H9 (cell line): ENCODE data around the gene SVIP. TPM values are rescaled to one million over a fixed set of nuclear protein-coding genes. Genes with fewer than 3 reads are reported as not detected.

Experiments
- DNase-seq: peaks from one replicate; pipeline ENCODE4 v3.0.0-alpha.2; 2017
- H2AFZ ChIP-seq: one replicate; pipeline ENCODE4 v1.6.1; 2013; ENCODE audit warnings: mild to moderate bottlenecking, low read length, control low read depth, moderate library complexity
- H2AK5ac ChIP-seq: 2 replicates; pipeline ENCODE4 v1.6.1; 2013; ENCODE audit warnings: low read length, control low read depth, mixed read lengths; ENCODE audit not compliant: insufficient read length
- H2BK120ac ChIP-seq: one replicate; pipeline ENCODE4 v1.6.1; 2013; ENCODE audit warnings: low read depth, mild to moderate bottlenecking, low read length, control low read depth, inconsistent platforms; ENCODE audit not compliant: poor library complexity, severe bottlenecking
- H2BK12ac ChIP-seq: 2 replicates; pipeline ENCODE4 v1.6.1; 2013; ENCODE audit warnings: low read length, control low read depth, mixed read lengths, low read depth; ENCODE audit not compliant: insufficient read length
- H2BK15ac ChIP-seq: 2 replicates; pipeline ENCODE4 v1.6.1; 2013; ENCODE audit warnings: low read depth, low read length, control low read depth
- H2BK20ac ChIP-seq: one replicate; pipeline ENCODE4 v1.6.1; 2013; ENCODE audit warnings: low read depth, mild to moderate bottlenecking, low read length, control low read depth, inconsistent platforms; ENCODE audit not compliant: poor library complexity, severe bottlenecking
- H2BK5ac ChIP-seq: 2 replicates; pipeline ENCODE4 v1.6.1; 2013; ENCODE audit warnings: low read length, control low read depth, mixed read lengths; ENCODE audit not compliant: insufficient read length
- H3K14ac ChIP-seq: 2 replicates; pipeline ENCODE4 v1.6.1; 2013; ENCODE audit warnings: low read length, control low read depth; ENCODE audit not compliant: insufficient read depth
- H3K18ac ChIP-seq: 2 replicates; pipeline ENCODE4 v1.6.1; 2013; ENCODE audit warnings: low read depth, mild to moderate bottlenecking, mixed read lengths, low read length, control low read depth; ENCODE audit not compliant: insufficient read length
- H3K23ac ChIP-seq: 2 replicates; pipeline ENCODE4 v1.6.1; 2013; ENCODE audit warnings: low read length, control low read depth, mixed read lengths, low read depth; ENCODE audit not compliant: insufficient read length
- H3K23me2 ChIP-seq: 2 replicates; pipeline ENCODE4 v1.6.1; 2013; ENCODE audit warnings: low read depth, mild to moderate bottlenecking, mixed read lengths, low read length, control low read depth; ENCODE audit not compliant: insufficient read length, poor library complexity, severe bottlenecking
- H3K27ac ChIP-seq: 2 replicates; pipeline ENCODE4 v1.5.1; 2013; ENCODE audit warnings: low read length, control low read depth, mixed read lengths, low read depth; ENCODE audit not compliant: insufficient read length
- H3K27me3 ChIP-seq: 2 replicates; pipeline ENCODE4 v1.6.1; 2013; ENCODE audit warnings: low read length, control low read depth, inconsistent platforms; ENCODE audit not compliant: insufficient read depth
- H3K4ac ChIP-seq: 2 replicates; pipeline ENCODE4 v1.6.1; 2013; ENCODE audit warnings: low read depth, mild to moderate bottlenecking, control low read depth, inconsistent platforms, low read length, moderate library complexity
- H3K4me1 ChIP-seq: 2 replicates; pipeline ENCODE4 v1.6.1; 2013; ENCODE audit warnings: low read length, control low read depth, inconsistent platforms; ENCODE audit not compliant: insufficient read depth
- H3K4me2 ChIP-seq: 2 replicates; pipeline ENCODE4 v1.6.1; 2013; ENCODE audit warnings: low read length, control low read depth, mixed read lengths; ENCODE audit not compliant: insufficient read length, insufficient read depth
- H3K56ac ChIP-seq: 2 replicates; pipeline ENCODE4 v1.6.1; 2013; ENCODE audit warnings: low read depth, mild to moderate bottlenecking, mixed read lengths, low read length, control low read depth; ENCODE audit not compliant: insufficient read length
- H3K79me1 ChIP-seq: 2 replicates; pipeline ENCODE4 v1.6.1; 2013; ENCODE audit warnings: low read depth, mild to moderate bottlenecking, moderate library complexity, low read length, control low read depth, inconsistent platforms; ENCODE audit not compliant: insufficient read depth, poor library complexity, severe bottlenecking
- H3K79me2 ChIP-seq: 2 replicates; pipeline ENCODE4 v1.6.1; 2013; ENCODE audit warnings: low read length, control low read depth, inconsistent platforms; ENCODE audit not compliant: insufficient read depth
- H3K9ac ChIP-seq: 2 replicates; pipeline ENCODE4 v1.6.1; 2013; ENCODE audit warnings: low read length, control low read depth, mixed read lengths; ENCODE audit not compliant: insufficient read length; ENCODE audit errors: extremely low read depth
- H3K9me3 ChIP-seq: one replicate; pipeline ENCODE4 v1.6.1; 2013; ENCODE audit warnings: low read depth, low read length, inconsistent platforms; ENCODE audit not compliant: control insufficient read depth
- H3T11ph ChIP-seq: one replicate; pipeline ENCODE4 v1.6.1; 2013; ENCODE audit warnings: mild to moderate bottlenecking, low read length, control low read depth, inconsistent platforms
- H4K20me1 ChIP-seq: one replicate; pipeline ENCODE4 v1.6.1; 2013; ENCODE audit not compliant: control insufficient read depth, insufficient read length, insufficient read depth
- H4K5ac ChIP-seq: 2 replicates; pipeline ENCODE4 v1.6.1; 2013; ENCODE audit warnings: low read depth, mild to moderate bottlenecking, mixed read lengths, low read length, control low read depth; ENCODE audit not compliant: insufficient read length
- H4K8ac ChIP-seq: replicated peaks from 2 replicates; pipeline ENCODE4 v1.6.1; 2013; ENCODE audit warnings: low read length, control low read depth, mixed read lengths, low read depth; ENCODE audit not compliant: insufficient read length
- H4K91ac ChIP-seq: 2 replicates; pipeline ENCODE4 v1.6.1; 2013; ENCODE audit warnings: low read depth, mild to moderate bottlenecking, moderate library complexity, mixed read lengths, low read length, control low read depth; ENCODE audit not compliant: insufficient read length
- H3K27ac Mint-ChIP-seq, 3 experiments: 2 replicates in 2 of 3; 3 replicates in 1 of 3; pipeline ENCODE4 v1.8.0; 2020 to 2021; ENCODE audit warnings: mixed read lengths in 3 of 3, mild to moderate bottlenecking in 1 of 3, moderate library complexity in 1 of 3
- H3K27me3 Mint-ChIP-seq: 2 replicates; pipeline ENCODE4 v1.8.0; 2021; ENCODE audit warnings: low read depth, mild to moderate bottlenecking, moderate library complexity, mixed read lengths
- H3K36me3 Mint-ChIP-seq, 3 experiments: 2 replicates in 2 of 3; 3 replicates in 1 of 3; pipeline ENCODE4 v1.8.0; 2020 to 2021; ENCODE audit warnings: low read depth in 3 of 3, mixed read lengths in 3 of 3; ENCODE audit not compliant: insufficient read depth in 1 of 3
- H3K4me1 Mint-ChIP-seq, 2 experiments: 2 replicates each; pipeline ENCODE4 v1.8.0; 2020; ENCODE audit warnings: mixed read lengths in 2 of 2
- H3K4me3 Mint-ChIP-seq, 2 experiments: 2 replicates in 1 of 2; 3 replicates in 1 of 2; pipeline ENCODE4 v1.8.0; 2020 to 2021; ENCODE audit warnings: mild to moderate bottlenecking in 2 of 2, mixed read lengths in 2 of 2, moderate library complexity in 1 of 2
- H3K9me3 Mint-ChIP-seq, 2 experiments: 2 replicates in 1 of 2; 3 replicates in 1 of 2; pipeline ENCODE4 v1.8.0; 2020; ENCODE audit warnings: mild to moderate bottlenecking in 2 of 2, mixed read lengths in 2 of 2, moderate library complexity in 1 of 2
- WGBS: extraction: QIAGEN DNeasy Blood & Tissue Kit; methylation state at CpG from one replicate; pipeline ENCODE4 v1.1.7; 2013; ENCODE audit warnings: missing lambda C conversion rate, low lambda C conversion rate, mixed read lengths; ENCODE audit not compliant: insufficient read length; ENCODE audit errors: extremely low coverage; 5-methylcytosine and 5-hydroxymethylcytosine counted together
- total RNA-seq: library from RNA; stranded (reverse); gene quantifications from 2 replicates; pipeline ENCODE4 v1.2.1, GENCODE V29; 2021
- TF ChIP-seq, protein P1 (sequence below): fragments of 200-600 bp; sonication (generic); conservative IDR thresholded peaks from 3 replicates; pipeline ENCODE4 v1.8.0; 2021; ENCODE audit warnings: antibody characterized with exemption, mild to moderate bottlenecking

Gene SVIP
- total RNA-seq, 1 experiment from 2014 or later, result 10.4 TPM

DNA sequence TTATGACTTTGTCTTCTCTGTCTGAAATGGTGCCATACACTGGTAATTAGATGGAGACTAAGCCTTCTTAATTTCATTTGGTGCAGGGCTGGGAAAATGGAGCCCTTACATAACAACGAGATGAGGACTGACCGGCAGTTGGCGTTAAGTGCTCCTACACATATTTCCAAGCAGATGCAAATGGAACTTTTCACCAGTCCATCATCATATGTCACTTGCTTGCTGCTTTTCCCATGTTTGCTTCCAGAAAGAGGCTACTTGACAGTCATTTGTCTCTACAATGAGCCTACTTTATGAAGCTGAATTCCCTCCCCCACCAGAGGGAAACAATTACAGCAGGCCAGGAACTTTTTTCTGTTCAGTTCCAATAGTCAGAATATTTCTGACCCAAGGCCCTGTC, 32.6 kb downstream of the SVIP start:
- Histone ChIP-seq H3K56ac (no peak overlapping the region), H4K5ac (no peak overlapping the region), H2BK5ac (no peak overlapping the region), H2AK5ac (no peak overlapping the region), H3K9ac (no peak overlapping the region), H3K79me1 (no peaks in the 10 kb centered on the region), H3K4ac (no peak overlapping the region), H2AFZ (no peak overlapping the region), H4K91ac (no peak overlapping the region), H3K9me3 (no peaks in the 10 kb centered on the region), H3K27me3 (no peaks in the 10 kb centered on the region), H2BK120ac (no peak overlapping the region), H3K4me2 (no peak overlapping the region), H2BK20ac (no peak overlapping the region), H3K79me2 (no peaks in the 10 kb centered on the region), H2BK12ac (no peak overlapping the region), H2BK15ac (no peak overlapping the region), H3K4me1 (no peaks in the 10 kb centered on the region), H3K23ac (no peak overlapping the region), H3K23me2 (no peaks in the 10 kb centered on the region), H3K27ac (no peak overlapping the region), H3K14ac (no peak overlapping the region), H4K8ac (no peak overlapping the region), H3K18ac (no peak overlapping the region), H4K20me1 (no peaks in the 10 kb centered on the region), H3T11ph (no peak overlapping the region)
- H3K4me1 Mint-ChIP-seq, result peaks cover 3 to 5% of the 10 kb centered on the region in 2 experiments
- H3K9me3 Mint-ChIP-seq, result no peaks in the 10 kb centered on the region
- H3K27ac Mint-ChIP-seq, result no peak overlapping the region
- H3K27me3 Mint-ChIP-seq, result no peaks in the 10 kb centered on the region; the same call in 1 of the 2 replicates
- DNase-seq, result no peak
- no peaks in the 10 kb centered on the region for H3K36me3 Mint-ChIP-seq
- TF ChIP-seq, protein P1, sequence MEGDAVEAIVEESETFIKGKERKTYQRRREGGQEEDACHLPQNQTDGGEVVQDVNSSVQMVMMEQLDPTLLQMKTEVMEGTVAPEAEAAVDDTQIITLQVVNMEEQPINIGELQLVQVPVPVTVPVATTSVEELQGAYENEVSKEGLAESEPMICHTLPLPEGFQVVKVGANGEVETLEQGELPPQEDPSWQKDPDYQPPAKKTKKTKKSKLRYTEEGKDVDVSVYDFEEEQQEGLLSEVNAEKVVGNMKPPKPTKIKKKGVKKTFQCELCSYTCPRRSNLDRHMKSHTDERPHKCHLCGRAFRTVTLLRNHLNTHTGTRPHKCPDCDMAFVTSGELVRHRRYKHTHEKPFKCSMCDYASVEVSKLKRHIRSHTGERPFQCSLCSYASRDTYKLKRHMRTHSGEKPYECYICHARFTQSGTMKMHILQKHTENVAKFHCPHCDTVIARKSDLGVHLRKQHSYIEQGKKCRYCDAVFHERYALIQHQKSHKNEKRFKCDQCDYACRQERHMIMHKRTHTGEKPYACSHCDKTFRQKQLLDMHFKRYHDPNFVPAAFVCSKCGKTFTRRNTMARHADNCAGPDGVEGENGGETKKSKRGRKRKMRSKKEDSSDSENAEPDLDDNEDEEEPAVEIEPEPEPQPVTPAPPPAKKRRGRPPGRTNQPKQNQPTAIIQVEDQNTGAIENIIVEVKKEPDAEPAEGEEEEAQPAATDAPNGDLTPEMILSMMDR, result no peak
- no peak overlapping the region for H3K4me3 Mint-ChIP-seq
- WGBS, result no CpG with 5 or more reads among the region's 3 CpGs
